K562 (cell line): ENCODE results near the gene DPP3. TPM values are rescaled to one million over a fixed set of nuclear protein-coding genes. Genes with fewer than 3 reads are reported as not detected.

ENCODE experiments used
- HCFC1 ChIP-seq: IDR thresholded peaks from 2 replicates; pipeline ENCODE4 v1.6.1; 2012; ENCODE audit warnings: low read depth, low read length, improper control_type of control experiment
- LEF1 ChIP-seq: fragments of 450-650 bp; IDR thresholded peaks from 2 replicates; pipeline ENCODE4 v1.6.1; 2016; ENCODE audit warnings: mild to moderate bottlenecking
- NCOA1 ChIP-seq: fragments of 450-650 bp; IDR thresholded peaks from 2 replicates; pipeline ENCODE4 v1.6.1; 2016; ENCODE audit warnings: low read depth
- PCBP1 ChIP-seq: fragments of 200-400 bp; formaldehyde crosslinking; IDR thresholded peaks from 2 replicates; pipeline ENCODE4 v1.6.1; 2018; ENCODE audit warnings: mild to moderate bottlenecking, low read depth, low read length; ENCODE audit not compliant: poor library complexity, severe bottlenecking
- RB1 ChIP-seq: fragments of 450-650 bp; IDR thresholded peaks from 2 replicates; pipeline ENCODE4 v1.6.1; 2017; ENCODE audit warnings: low read depth, mild to moderate bottlenecking
- ZNF175 ChIP-seq: fragments of 200-800 bp; sonication (Bioruptor generic); IDR thresholded peaks from 2 replicates; pipeline ENCODE4 v1.6.1; 2016; ENCODE audit warnings: low read depth, mild to moderate bottlenecking, missing genetic modification characterization, missing compliant biosample characterization
- ZNF253 ChIP-seq: fragments of 250-450 bp; sonication (Bioruptor Pico); conservative IDR thresholded peaks from 2 replicates; pipeline ENCODE4 v1.6.1; 2021; ENCODE audit warnings: mild to moderate bottlenecking
- polyA plus RNA-seq, 8 experiments: library from polyadenylated mRNA; depleted of rRNA in 4 of 8; stranded (reverse) in 5 of 8; unstranded in 3 of 8; fragments of >200 nt; fragmentation: Nextera tagmentation in 2 of 8; fragmentation: Illumina TruSeq in 1 of 8; extraction: Ambion mirVana in 2 of 8; extraction: Trizol in 1 of 8; gene quantifications; 2 replicates each; pipeline versions ENCODE4 v1.2.1 to v1.2.3, GENCODE V29; 2011 to 2014; ENCODE audit warnings: inconsistent platforms in 1 of 8, missing spikeins in 1 of 8
- total RNA-seq, 7 experiments: library from RNA; depleted of rRNA in 6 of 7; stranded (reverse); fragments of >200 nt in 6 of 7; fragmentation: Illumina TruSeq in 2 of 7; extraction: Trizol in 2 of 7; gene quantifications; 2 replicates each; pipeline versions ENCODE4 v1.2.1 to v1.2.3, GENCODE V29; 2011 to 2021; ENCODE audit warnings: low replicate concordance in 1 of 7
- TF ChIP-seq, protein P1 (sequence below), 2 experiments: fragments of 450-650 bp; IDR thresholded peaks; 2 replicates each; pipeline ENCODE4 v1.6.1; 2016
- TF ChIP-seq, protein P2 (sequence below): fragments of 250-450 bp; sonication (Bioruptor Pico); IDR thresholded peaks from 2 replicates; pipeline ENCODE4 v1.5.0; 2021; ENCODE audit warnings: mild to moderate bottlenecking, borderline replicate concordance
- TF ChIP-seq, protein P3 (sequence below): fragments of 250-450 bp; sonication (Bioruptor Pico); IDR thresholded peaks from 2 replicates; pipeline ENCODE4 v1.8.0; 2022; ENCODE audit warnings: moderate library complexity, mild to moderate bottlenecking, inconsistent platforms
- TF ChIP-seq, protein P4 (sequence below): sonication (generic); formaldehyde crosslinking; IDR thresholded peaks from 2 replicates; pipeline ENCODE4 v1.8.0; 2022; ENCODE audit warnings: missing genetic modification reagents, mild to moderate bottlenecking, moderate library complexity, borderline replicate concordance
- TF ChIP-seq, protein P5 (sequence below): fragments of 450-650 bp; formaldehyde crosslinking; IDR thresholded peaks from 2 replicates; pipeline ENCODE4 v1.4.0; 2022; ENCODE audit warnings: missing genetic modification characterization
- TF ChIP-seq, protein P6 (sequence below), 3 experiments: fragments of 200-800 bp in 1 of 3; sonication (Bioruptor generic) in 1 of 3; sonication (generic) in 1 of 3; formaldehyde crosslinking in 1 of 3; IDR thresholded peaks; 2 replicates each; pipeline versions ENCODE4 v1.6.1 to v1.8.0; 2016 to 2022; ENCODE audit warnings: mild to moderate bottlenecking in 2 of 3, missing compliant biosample characterization in 2 of 3, missing genetic modification characterization in 2 of 3, missing genetic modification reagents in 1 of 3
- TF ChIP-seq, protein P7 (sequence below): fragments of 450-650 bp; IDR thresholded peaks from 2 replicates; pipeline ENCODE4 v1.7.0; 2016; ENCODE audit warnings: borderline replicate concordance

The DPP3 gene
- total and polyA plus RNA-seq, 9 of the 15 experiments (the other 6 are each of a cell fraction or from before 2014, with no cell fraction given) = 3.7 to 69.2 (median 43.3) TPM

DNA sequence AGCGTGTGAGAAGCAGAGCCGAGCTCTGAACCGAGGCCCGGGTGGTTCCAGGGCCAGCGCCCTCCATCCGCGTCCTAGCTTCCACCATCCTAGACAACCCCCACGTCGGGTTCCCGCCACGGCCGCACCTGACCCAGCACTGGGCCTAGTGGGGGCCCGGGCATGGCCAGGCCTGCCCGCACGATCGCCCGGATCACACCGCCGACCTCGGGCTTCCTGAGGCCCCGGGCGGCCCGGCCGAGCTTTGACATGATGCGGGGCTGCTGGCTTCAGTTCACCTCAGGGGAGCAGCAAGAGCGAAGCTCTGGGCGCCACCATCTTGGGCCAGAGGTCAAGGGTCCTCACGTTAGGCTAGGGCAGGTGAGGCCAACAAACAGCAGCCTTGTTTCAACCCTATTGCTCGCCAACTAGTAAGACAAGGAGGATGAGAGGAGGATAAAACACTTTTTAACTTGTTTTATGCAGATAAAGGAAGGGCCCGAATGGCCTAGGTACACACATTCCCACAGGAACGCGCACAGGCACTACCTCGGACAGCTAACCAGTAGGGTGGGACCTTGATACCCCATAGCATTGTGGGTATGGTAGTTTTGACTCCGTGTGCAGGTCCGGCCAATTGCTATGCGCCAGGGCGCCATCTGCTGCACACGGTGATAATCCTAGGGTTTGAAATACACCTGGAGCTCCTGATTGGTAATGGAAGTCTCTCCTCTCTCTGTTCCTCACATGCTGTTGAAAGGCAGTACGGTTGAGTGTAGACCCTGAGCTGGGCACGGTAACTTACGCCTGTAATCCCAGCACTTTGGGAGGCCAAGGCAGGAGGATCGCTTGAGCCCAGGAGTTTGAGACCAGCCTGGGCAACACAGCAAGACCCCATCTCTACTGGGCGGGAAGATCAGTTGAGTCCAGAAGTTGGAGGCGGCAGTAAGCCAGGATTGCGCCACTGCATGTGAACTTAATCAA, 41.4 kb upstream of the DPP3 start, which contains the start of gene MRPL11 (continued):
- TF ChIP-seq, protein P1, sequence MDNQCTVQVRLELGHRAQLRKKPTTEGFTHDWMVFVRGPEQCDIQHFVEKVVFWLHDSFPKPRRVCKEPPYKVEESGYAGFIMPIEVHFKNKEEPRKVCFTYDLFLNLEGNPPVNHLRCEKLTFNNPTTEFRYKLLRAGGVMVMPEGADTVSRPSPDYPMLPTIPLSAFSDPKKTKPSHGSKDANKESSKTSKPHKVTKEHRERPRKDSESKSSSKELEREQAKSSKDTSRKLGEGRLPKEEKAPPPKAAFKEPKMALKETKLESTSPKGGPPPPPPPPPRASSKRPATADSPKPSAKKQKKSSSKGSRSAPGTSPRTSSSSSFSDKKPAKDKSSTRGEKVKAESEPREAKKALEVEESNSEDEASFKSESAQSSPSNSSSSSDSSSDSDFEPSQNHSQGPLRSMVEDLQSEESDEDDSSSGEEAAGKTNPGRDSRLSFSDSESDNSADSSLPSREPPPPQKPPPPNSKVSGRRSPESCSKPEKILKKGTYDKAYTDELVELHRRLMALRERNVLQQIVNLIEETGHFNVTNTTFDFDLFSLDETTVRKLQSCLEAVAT (IDR thresholded peaks at IDR 0.05) = no peak
- TF ChIP-seq RB1 = peak; percentile 82
- TF ChIP-seq ZNF175 (CRISPR knock-in tag) = peak; percentile 22; the same call in 1 of the 2 replicates
- TF ChIP-seq ZNF253 (CRISPR knock-in tag) = no peak
- peak; percentile 98 for TF ChIP-seq HCFC1
- TF ChIP-seq, protein P2, sequence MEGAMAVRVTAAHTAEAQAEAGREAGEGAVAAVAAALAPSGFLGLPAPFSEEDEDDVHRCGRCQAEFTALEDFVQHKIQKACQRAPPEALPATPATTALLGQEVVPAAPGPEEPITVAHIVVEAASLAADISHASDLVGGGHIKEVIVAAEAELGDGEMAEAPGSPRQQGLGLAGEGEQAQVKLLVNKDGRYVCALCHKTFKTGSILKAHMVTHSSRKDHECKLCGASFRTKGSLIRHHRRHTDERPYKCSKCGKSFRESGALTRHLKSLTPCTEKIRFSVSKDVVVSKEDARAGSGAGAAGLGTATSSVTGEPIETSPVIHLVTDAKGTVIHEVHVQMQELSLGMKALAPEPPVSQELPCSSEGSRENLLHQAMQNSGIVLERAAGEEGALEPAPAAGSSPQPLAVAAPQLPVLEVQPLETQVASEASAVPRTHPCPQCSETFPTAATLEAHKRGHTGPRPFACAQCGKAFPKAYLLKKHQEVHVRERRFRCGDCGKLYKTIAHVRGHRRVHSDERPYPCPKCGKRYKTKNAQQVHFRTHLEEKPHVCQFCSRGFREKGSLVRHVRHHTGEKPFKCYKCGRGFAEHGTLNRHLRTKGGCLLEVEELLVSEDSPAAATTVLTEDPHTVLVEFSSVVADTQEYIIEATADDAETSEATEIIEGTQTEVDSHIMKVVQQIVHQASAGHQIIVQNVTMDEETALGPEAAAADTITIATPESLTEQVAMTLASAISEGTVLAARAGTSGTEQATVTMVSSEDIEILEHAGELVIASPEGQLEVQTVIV (CRISPR knock-in tag) = no peak
- TF ChIP-seq, protein P3, sequence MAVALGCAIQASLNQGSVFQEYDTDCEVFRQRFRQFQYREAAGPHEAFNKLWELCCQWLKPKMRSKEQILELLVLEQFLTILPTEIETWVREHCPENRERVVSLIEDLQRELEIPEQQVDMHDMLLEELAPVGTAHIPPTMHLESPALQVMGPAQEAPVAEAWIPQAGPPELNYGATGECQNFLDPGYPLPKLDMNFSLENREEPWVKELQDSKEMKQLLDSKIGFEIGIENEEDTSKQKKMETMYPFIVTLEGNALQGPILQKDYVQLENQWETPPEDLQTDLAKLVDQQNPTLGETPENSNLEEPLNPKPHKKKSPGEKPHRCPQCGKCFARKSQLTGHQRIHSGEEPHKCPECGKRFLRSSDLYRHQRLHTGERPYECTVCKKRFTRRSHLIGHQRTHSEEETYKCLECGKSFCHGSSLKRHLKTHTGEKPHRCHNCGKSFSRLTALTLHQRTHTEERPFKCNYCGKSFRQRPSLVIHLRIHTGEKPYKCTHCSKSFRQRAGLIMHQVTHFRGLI (CRISPR knock-in tag) = no peak
- TF ChIP-seq, protein P4, sequence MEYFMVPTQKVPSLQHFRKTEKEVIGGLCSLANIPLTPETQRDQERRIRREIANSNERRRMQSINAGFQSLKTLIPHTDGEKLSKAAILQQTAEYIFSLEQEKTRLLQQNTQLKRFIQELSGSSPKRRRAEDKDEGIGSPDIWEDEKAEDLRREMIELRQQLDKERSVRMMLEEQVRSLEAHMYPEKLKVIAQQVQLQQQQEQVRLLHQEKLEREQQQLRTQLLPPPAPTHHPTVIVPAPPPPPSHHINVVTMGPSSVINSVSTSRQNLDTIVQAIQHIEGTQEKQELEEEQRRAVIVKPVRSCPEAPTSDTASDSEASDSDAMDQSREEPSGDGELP (CRISPR knock-in tag) = peak; percentile 71; the same call in 1 of the 2 replicates
- TF ChIP-seq, protein P5, sequence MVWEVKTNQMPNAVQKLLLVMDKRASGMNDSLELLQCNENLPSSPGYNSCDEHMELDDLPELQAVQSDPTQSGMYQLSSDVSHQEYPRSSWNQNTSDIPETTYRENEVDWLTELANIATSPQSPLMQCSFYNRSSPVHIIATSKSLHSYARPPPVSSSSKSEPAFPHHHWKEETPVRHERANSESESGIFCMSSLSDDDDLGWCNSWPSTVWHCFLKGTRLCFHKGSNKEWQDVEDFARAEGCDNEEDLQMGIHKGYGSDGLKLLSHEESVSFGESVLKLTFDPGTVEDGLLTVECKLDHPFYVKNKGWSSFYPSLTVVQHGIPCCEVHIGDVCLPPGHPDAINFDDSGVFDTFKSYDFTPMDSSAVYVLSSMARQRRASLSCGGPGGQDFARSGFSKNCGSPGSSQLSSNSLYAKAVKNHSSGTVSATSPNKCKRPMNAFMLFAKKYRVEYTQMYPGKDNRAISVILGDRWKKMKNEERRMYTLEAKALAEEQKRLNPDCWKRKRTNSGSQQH (CRISPR knock-in tag) = no peak
- TF ChIP-seq, protein P6, sequence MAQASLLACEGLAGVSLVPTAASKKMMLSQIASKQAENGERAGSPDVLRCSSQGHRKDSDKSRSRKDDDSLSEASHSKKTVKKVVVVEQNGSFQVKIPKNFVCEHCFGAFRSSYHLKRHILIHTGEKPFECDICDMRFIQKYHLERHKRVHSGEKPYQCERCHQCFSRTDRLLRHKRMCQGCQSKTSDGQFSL (CRISPR knock-in tag; IDR thresholded peaks at IDR 0.05) = 0 out of 2 replicates have a peak, but pooled peaks have one; percentile 33
- TF ChIP-seq, protein P6 (tag; IDR thresholded peaks at IDR 0.05) = no peak
- TF ChIP-seq, protein P7, sequence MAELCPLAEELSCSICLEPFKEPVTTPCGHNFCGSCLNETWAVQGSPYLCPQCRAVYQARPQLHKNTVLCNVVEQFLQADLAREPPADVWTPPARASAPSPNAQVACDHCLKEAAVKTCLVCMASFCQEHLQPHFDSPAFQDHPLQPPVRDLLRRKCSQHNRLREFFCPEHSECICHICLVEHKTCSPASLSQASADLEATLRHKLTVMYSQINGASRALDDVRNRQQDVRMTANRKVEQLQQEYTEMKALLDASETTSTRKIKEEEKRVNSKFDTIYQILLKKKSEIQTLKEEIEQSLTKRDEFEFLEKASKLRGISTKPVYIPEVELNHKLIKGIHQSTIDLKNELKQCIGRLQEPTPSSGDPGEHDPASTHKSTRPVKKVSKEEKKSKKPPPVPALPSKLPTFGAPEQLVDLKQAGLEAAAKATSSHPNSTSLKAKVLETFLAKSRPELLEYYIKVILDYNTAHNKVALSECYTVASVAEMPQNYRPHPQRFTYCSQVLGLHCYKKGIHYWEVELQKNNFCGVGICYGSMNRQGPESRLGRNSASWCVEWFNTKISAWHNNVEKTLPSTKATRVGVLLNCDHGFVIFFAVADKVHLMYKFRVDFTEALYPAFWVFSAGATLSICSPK = no peak
- TF ChIP-seq NCOA1 = no peak
- TF ChIP-seq PCBP1 = no peak
- TF ChIP-seq LEF1 = no peak
